HCEC 1CT (cell line): ENCODE measurements around the gene NR1D1.

ENCODE experiments used
- DNase-seq: peaks from one replicate; pipeline ENCODE4 v3.0.0-alpha.2; 2017

NR1D1 gene

GRCh38 chr17:40111221-40112128 is 11.1 kb upstream of the NR1D1 start:
- peak; percentile 97 for DNase-seq

- no peak for DNase-seq
Observed at GRCh38 chr17:40110026-40110845, 9.8 kb upstream of the NR1D1 start.

- peak; percentile 12 for DNase-seq
Observed at GRCh38 chr17:40108970-40109824, 8.8 kb upstream of the NR1D1 start.

- DNase-seq, result peak; percentile 8
Observed at GRCh38 chr17:40107522-40108174, 7.3 kb upstream of the NR1D1 start.

GRCh38 chr17:40106760-40107521 is 6.6 kb upstream of the NR1D1 start:
- no peak for DNase-seq

GRCh38 chr17:40105861-40106759 is 5.7 kb upstream of the NR1D1 start:
- no peak for DNase-seq

- no peak for DNase-seq
Observed at GRCh38 chr17:40104594-40105486, 4.5 kb upstream of the NR1D1 start.

GRCh38 chr17:40103688-40104087 is 3.3 kb upstream of the NR1D1 start:
- DNase-seq, result no peak

- no peak for DNase-seq
Observed at GRCh38 chr17:40103071-40103661, 2.8 kb upstream of the NR1D1 start.

- no peak for DNase-seq
Observed at GRCh38 chr17:40101367-40102210, 1.2 kb upstream of the NR1D1 start.

GRCh38 chr17:40100669-40101366 is 429 bp upstream of the NR1D1 start:
- DNase-seq, result peak; percentile 99

- DNase-seq, result peak; percentile 26
Observed at GRCh38 chr17:40099619-40100418, 570 bp downstream of the NR1D1 start.

- DNase-seq, result peak; percentile 99
Observed at GRCh38 chr17:40098846-40099618, 1.4 kb downstream of the NR1D1 start.

GRCh38 chr17:40097931-40098845 is 2.2 kb downstream of the NR1D1 start:
- peak; percentile 81 for DNase-seq
